ENCODE data around the gene IYD. TPM values are rescaled to one million over a fixed set of nuclear protein-coding genes. Genes with fewer than 3 reads are reported as not detected.

Gene IYD
- total and polyA plus RNA-seq, 9 donors = not detected

- WGBS, 3 donors = 63 to 70% (median 66%) methylated on average over 18 of the region's 18 CpGs
- no peaks in the 10 kb centered on the region for H3K4me1 ChIP-seq (ENCODE audit: insufficient read depth)
- intact Hi-C loops (cut with DNase I) = no loop called here
- H3K27ac ChIP-seq = no peak overlapping the region
- no peak overlapping the region for H3K4me3 ChIP-seq
- H3K27me3 ChIP-seq = no peaks in the 10 kb centered on the region
- TF ChIP-seq EP300 (IDR thresholded peaks at IDR 0.05) = no peak
- TF ChIP-seq CTCF (IDR thresholded peaks at IDR 0.05) = no peak
- no peak for TF ChIP-seq POLR2A (IDR thresholded peaks at IDR 0.05)
- peak in 1 of 5 donors; percentile 23 for DNase-seq
- H3K36me3 ChIP-seq = no peaks in the 10 kb centered on the region
- no peaks in the 10 kb centered on the region for H3K9me3 ChIP-seq
These were observed 83.8 kb downstream of the IYD start for GRCh38 chr6:150452428-150453243.

GRCh38 chr6:150453357-150453756 lies 84.5 kb downstream of the IYD start:
- no peak overlapping the region for H3K4me3 ChIP-seq
- no peak overlapping the region for H3K27ac ChIP-seq
- DNase-seq = no peak
- no peaks in the 10 kb centered on the region for H3K4me1 ChIP-seq (ENCODE audit: insufficient read depth)
- no peaks in the 10 kb centered on the region for H3K36me3 ChIP-seq
- TF ChIP-seq CTCF (IDR thresholded peaks at IDR 0.05) (no peak), EP300 (IDR thresholded peaks at IDR 0.05) (no peak), POLR2A (IDR thresholded peaks at IDR 0.05) (no peak)
- H3K27me3 ChIP-seq = no peaks in the 10 kb centered on the region
- 90 to 97% (median 94%) methylated on average over 2 of the region's 2 CpGs for WGBS, 3 donors
- H3K9me3 ChIP-seq = no peaks in the 10 kb centered on the region
- intact Hi-C loops (cut with DNase I) = no loop called here

Small RNA genes lying within 50 kb of the gene (small RNA-seq; reads per million reads assigned to genes)
- not detected for gene RNU4-7P

Other genes with a start within 250 kb of the IYD start
- 1 to 10 TPM in 1 of 7 donors, under 1 TPM in 4, not detected in 2; 0.12 to 8.6 (median 0.74) TPM for gene PPP1R14C, start 226.0 kb upstream of the IYD start, total RNA-seq
- under 1 TPM; 0.17 to 0.30 TPM for gene PPP1R14C, start 226.0 kb upstream of the IYD start, polyA plus RNA-seq
- 10 to 100 TPM in 4 of 7 donors, 1 to 10 TPM in 3; 5.4 to 74.0 (median 14.2) TPM for gene PLEKHG1, start 230.9 kb downstream of the IYD start, total RNA-seq
- gene PLEKHG1, start 230.9 kb downstream of the IYD start, polyA plus RNA-seq = 10 to 100 TPM in 1 of 2 donors, 1 to 10 TPM in 1; 5.3 to 11.9 TPM

Data from ovary (tissue), 9 donors.